ENCODE results near the gene GLB1L. TPM values are rescaled to one million over a fixed set of nuclear protein-coding genes. Genes with fewer than 3 reads are reported as not detected.

Gene GLB1L
- total RNA-seq, 1 experiment from 2014 or later = 4.9 TPM

GRCh38 chr2:219274361-219274921 is 29.2 kb upstream of the GLB1L start:
- Mint-ChIP-seq H3K27ac (ENCODE audit: low read depth, unreplicated experiment) (peak overlapping the region; percentile 91), H3K36me3 (ENCODE audit: insufficient read depth, unreplicated experiment) (no peaks in the 10 kb centered on the region), H3K4me1 (ENCODE audit: insufficient read depth, unreplicated experiment) (peaks cover 34% of the 10 kb centered on the region), H3K27me3 (ENCODE audit: insufficient read depth, unreplicated experiment) (no peaks in the 10 kb centered on the region), H3K4me3 (ENCODE audit: unreplicated experiment) (peak overlapping the region; percentile 44), H3K9me3 (ENCODE audit: unreplicated experiment) (no peaks in the 10 kb centered on the region)
- intact Hi-C loops (cut with micrococcal nuclease) = loop anchor here (1.0 kb wide), 1 partner anchor 21 kb away; the partner anchor contains the start of genes TUBA4A and TUBA4B
- TF ChIP-seq CTCF (IDR thresholded peaks at IDR 0.05; ENCODE audit: unreplicated experiment) = no peak
- CTCF ChIA-PET = interaction anchor here (0.6 to 18.2 kb wide), 9 partner anchors 13 to 244 kb away, joined by 3 to 445 read pairs (median 3); partner anchors contain the start of genes ANKZF1 and NHEJ1
- POLR2A ChIA-PET = interaction anchor here (0.8 to 10.0 kb wide), 11 partner anchors 10 to 269 kb away, joined by 3 to 263 read pairs (median 6); partner anchors contain the start of genes ABCB6, ANKZF1, ATG9A and CHPF
- DNase-seq (ENCODE audit: unreplicated experiment) = peak; percentile 65
- BruUV-seq (replicated peaks) = TSS peak; percentile 81

GRCh38 chr2:219273937-219274336 is 28.7 kb upstream of the GLB1L start:
- H3K27ac Mint-ChIP-seq (ENCODE audit: low read depth, unreplicated experiment) = peak overlapping the region; percentile 91
- ChIA-PET POLR2A (interaction anchor here (0.8 to 10.0 kb wide), 11 partner anchors 10 to 270 kb away, joined by 3 to 263 read pairs (median 6); partner anchors contain the start of genes ABCB6, ANKZF1, ATG9A and CHPF), CTCF (interaction anchor here (0.6 to 18.2 kb wide), 8 partner anchors 13 to 114 kb away, joined by 3 to 445 read pairs (median 3); partner anchors contain the start of genes ANKZF1 and NHEJ1)
- no peaks in the 10 kb centered on the region for H3K27me3 Mint-ChIP-seq (ENCODE audit: insufficient read depth, unreplicated experiment)
- no peaks in the 10 kb centered on the region for H3K9me3 Mint-ChIP-seq (ENCODE audit: unreplicated experiment)
- TF ChIP-seq CTCF (IDR thresholded peaks at IDR 0.05; ENCODE audit: unreplicated experiment) = no peak
- intact Hi-C loops (cut with micrococcal nuclease) = loop anchor here (1.0 kb wide), 1 partner anchor 21 kb away; the partner anchor contains the start of genes TUBA4A and TUBA4B
- H3K36me3 Mint-ChIP-seq (ENCODE audit: insufficient read depth, unreplicated experiment) = no peaks in the 10 kb centered on the region
- H3K4me3 Mint-ChIP-seq (ENCODE audit: unreplicated experiment) = peak overlapping the region; percentile 44
- peaks cover 39% of the 10 kb centered on the region for H3K4me1 Mint-ChIP-seq (ENCODE audit: insufficient read depth, unreplicated experiment)
- BruUV-seq (replicated peaks) = no TSS peak
- DNase-seq (ENCODE audit: unreplicated experiment) = peak; percentile 94

GRCh38 chr2:219272995-219273394 is 27.8 kb upstream of the GLB1L start:
- intact Hi-C loops (cut with micrococcal nuclease) = no loop called here

More at GRCh38 chr2:219272995-219273394, 27.8 kb upstream of the GLB1L start:
- BruUV-seq (replicated peaks) = no TSS peak
- peak overlapping the region; percentile 91 for H3K27ac Mint-ChIP-seq (ENCODE audit: low read depth, unreplicated experiment)
- CTCF ChIA-PET = interaction anchor here (0.7 to 18.2 kb wide), 4 partner anchors 21 to 202 kb away, joined by 3 to 445 read pairs (median 4); no protein-coding TSS in a partner anchor
- peak; percentile 40 for DNase-seq (ENCODE audit: unreplicated experiment)
- H3K36me3 Mint-ChIP-seq (ENCODE audit: insufficient read depth, unreplicated experiment) = no peaks in the 10 kb centered on the region
- H3K4me3 Mint-ChIP-seq (ENCODE audit: unreplicated experiment) = no peak overlapping the region
- no peak for TF ChIP-seq CTCF (IDR thresholded peaks at IDR 0.05; ENCODE audit: unreplicated experiment)
- no peaks in the 10 kb centered on the region for H3K27me3 Mint-ChIP-seq (ENCODE audit: insufficient read depth, unreplicated experiment)
- H3K9me3 Mint-ChIP-seq (ENCODE audit: unreplicated experiment) = no peaks in the 10 kb centered on the region
- POLR2A ChIA-PET = interaction anchor here (3.6 to 10.0 kb wide), 4 partner anchors 18 to 96 kb away, joined by 22 to 263 read pairs (median 102); partner anchors contain the start of genes CNPPD1, GLB1L, RETREG2 and STK16
- peaks cover 33% of the 10 kb centered on the region for H3K4me1 Mint-ChIP-seq (ENCODE audit: insufficient read depth, unreplicated experiment)

Measured in MCF 10A (cell line).